ENCODE measurements around the gene NDUFB2.
"Not testable (repeated sequence)": the region's sequence is repeated elsewhere in the genome, so short reads cannot be mapped to it uniquely, and the experiment has no call there.

The NDUFB2 gene

DNA sequence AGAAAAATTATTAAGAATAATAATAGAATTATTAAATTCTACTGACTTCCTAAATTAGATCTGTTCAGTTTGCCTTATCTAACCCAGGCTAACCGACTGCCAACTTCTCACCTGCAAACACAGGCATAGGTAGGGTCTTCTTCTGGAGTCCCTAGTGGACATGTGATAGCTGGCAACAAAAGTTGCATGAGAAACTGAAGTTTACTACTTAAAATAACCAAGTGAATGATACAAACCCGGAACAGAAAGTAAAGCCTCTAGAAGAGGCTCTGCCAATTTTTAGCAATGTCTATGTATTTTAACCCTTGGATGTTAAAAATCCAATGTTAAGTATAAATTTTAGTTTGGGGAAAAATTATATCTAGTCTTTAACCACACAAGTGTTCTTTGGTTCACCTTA is 37.6 kb downstream of the NDUFB2 start:
- no peak for DNase-seq (ENCODE audit: low read depth, low spot score)

DNA sequence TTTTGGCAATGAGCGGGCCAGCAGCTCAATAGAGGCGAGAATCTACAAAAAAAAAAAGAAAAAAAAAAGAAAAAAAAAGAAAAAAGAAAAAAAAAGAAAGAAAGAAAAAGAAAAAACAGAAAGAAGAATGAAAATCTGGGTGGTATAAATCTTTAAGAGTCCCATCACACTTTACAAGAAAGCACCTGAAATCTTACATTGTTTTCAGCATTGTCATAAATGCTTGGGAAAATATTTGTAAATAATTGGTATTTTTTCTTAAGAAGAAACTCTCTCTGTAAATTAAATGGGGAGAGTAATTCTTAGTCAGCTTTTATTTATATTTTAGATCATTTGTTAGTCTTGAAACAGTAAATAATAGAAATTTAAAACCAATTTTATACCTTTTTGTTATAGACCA is 38.2 kb downstream of the NDUFB2 start:
- DNase-seq (ENCODE audit: low read depth, low spot score): no peak

GRCh38 chr7:140738280-140738679 is 41.8 kb downstream of the NDUFB2 start:
- DNase-seq (ENCODE audit: low read depth, low spot score): no peak

- DNase-seq (ENCODE audit: low read depth, low spot score): not testable (repeated sequence)
Measured at GRCh38 chr7:140743255-140743654, 46.7 kb downstream of the NDUFB2 start.

DNA sequence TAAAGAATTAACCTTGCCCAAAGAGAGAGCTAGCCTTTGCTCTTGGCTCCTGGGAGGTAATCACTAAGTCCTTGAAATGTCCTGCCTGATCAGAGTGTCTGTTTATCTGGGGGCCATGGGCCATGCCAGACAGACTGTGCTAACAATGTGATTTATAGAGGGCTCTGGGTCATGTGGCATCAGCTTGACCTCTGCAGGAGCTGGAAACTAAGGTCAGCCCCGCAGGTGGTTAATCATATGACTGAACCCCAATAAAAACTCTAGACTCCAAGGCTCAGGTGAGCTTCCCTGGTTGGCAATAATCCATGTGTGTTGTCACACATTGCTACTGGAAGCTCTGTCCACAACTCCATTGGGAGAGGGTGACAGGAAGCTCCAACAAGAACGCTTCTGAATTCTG is 47.5 kb downstream of the NDUFB2 start:
- no peak for DNase-seq (ENCODE audit: low read depth, low spot score)

DNA sequence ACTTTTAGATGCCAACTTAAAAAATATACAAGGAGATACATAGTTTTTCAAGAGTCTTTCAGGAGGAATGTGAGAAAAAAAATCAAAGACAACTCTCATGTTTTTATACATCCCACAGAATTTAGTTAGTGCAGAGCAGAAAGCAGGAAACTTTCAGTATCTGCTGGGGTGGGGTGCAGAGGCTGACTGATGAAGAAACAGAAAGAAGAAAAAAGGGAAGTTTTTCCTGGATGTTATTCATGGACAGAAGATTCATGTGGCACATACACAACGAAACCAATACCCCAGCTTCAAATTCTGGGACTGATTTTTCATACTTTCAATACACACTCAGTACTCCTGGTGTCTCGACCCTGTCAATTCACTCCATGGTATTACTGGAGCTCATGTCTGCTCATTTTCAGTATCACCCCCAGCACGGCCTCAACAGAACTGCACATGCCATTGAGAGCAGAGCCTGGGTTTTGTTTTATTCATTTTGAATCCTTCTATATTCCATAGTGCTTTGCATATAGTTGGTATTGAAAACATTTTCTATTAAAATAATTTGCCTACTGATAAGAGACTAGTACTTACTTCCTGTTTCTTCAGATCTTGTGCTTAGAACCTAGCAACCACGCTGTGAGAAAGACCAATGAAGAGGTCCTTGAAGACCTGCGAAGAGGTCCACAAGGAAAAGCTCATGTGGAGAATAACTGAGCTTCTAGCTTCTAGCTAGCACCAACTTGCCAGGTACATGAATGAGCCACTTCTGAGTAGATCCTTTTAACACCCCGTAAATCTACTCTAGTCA is 49.0 kb downstream of the NDUFB2 start:
- no peak for DNase-seq (ENCODE audit: low read depth, low spot score)

DNA sequence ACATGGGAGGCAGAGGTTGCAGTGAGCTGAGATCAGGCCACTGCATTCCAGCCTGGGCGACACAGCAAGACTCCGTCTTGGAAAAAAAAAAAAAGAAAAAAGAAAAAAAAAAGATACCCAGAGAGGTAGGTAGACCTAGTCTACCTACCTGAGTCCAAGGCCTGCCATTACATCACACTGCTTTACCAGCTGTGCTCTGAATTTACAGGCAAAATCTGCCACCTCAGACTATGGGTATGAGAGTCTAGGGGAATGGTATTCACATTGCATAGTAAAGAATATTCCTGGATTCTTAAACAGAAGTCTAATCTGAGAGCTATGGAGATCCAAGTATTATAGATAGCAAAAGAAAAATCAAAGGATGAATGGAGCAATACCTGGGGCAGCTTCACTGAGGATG is 50.2 kb downstream of the NDUFB2 start:
- no peak for DNase-seq (ENCODE audit: low read depth, low spot score)

DNA sequence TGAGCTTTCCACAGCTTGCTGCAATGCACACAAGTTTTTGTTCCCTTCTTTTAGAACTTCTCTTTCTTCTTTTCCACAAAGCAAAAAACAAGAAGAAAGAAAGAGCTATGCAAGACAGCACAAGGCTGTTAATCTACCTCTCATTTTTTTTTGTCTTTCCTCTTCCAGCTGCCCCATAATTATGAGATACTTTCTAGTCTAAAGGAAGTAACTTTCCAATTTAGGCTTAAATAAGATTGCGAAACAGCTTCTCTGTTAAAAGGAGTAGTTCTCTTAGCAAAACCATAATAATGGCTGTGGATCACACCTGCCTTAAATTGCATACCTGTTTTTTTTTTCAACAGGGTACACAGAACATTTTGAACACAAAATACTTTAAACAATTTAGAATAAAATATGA is 56.0 kb downstream of the NDUFB2 start:
- no peak for DNase-seq (ENCODE audit: low read depth, low spot score)

DNA sequence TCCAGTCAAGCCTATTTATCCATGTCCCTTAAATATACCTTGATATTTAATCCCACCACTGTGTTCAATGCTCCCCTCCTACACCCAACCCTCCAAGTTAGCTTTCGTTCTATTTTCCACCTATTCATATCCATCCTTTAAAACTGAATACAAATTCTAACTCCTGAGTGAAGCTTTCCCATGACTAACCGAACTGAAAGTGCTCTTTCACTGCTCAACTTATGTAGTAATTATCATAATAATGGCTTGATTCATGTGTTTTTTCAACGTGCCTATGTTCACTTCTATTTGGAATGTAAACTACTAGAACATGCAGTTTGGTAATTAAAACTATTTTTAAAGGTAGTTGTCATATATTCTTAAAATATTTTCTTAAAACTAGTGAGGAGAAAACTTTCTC is 58.0 kb downstream of the NDUFB2 start:
- DNase-seq (ENCODE audit: low read depth, low spot score): no peak
